ENCODE results near the gene ACE. TPM values are rescaled to one million over a fixed set of nuclear protein-coding genes. Genes with fewer than 3 reads are reported as not detected.

The ACE gene
- total and polyA plus RNA-seq, 2 donors from 2014 or later = 4.3 to 12.9 TPM

- no peak for DNase-seq
- TF ChIP-seq CTCF (IDR thresholded peaks at IDR 0.05; ENCODE audit: borderline replicate concordance, extremely low read depth, insufficient read depth) = no peak
Measured at GRCh38 chr17:63546308-63547082, 69.6 kb downstream of the ACE start.

GRCh38 chr17:63547083-63547523 lies 70.2 kb downstream of the ACE start:
- no peak for TF ChIP-seq CTCF (IDR thresholded peaks at IDR 0.05; ENCODE audit: borderline replicate concordance, extremely low read depth, insufficient read depth)
- FAIRE-seq (no peak), DNase-seq (no peak)
- no peak overlapping the region for H3K27ac ChIP-seq (ENCODE audit: low read depth in 2 of 2, low read length in 2 of 2)
- intact Hi-C loops (cut with DNase I) = no loop called here
- H3K27me3 ChIP-seq (ENCODE audit: control insufficient read depth, insufficient read depth, low read length) = no peaks in the 10 kb centered on the region
- no peaks in the 10 kb centered on the region for H3K36me3 ChIP-seq (ENCODE audit: control insufficient read depth in 2 of 3, insufficient read depth in 3 of 3, low read length in 3 of 3)
- no peak overlapping the region for H3K4me3 ChIP-seq (ENCODE audit: low read length in 3 of 3)
- no peaks in the 10 kb centered on the region for H3K9me3 ChIP-seq (ENCODE audit: control insufficient read depth in 2 of 3, insufficient read depth in 1 of 3, low read length in 3 of 3)
- no peak overlapping the region for H3K9ac ChIP-seq (ENCODE audit: low read length in 3 of 3)
- H3K4me1 ChIP-seq (ENCODE audit: control insufficient read depth in 2 of 3, insufficient read depth in 2 of 3, low read depth in 1 of 3, low read length in 3 of 3) = peaks cover 0 to 6% (median 4%) of the 10 kb centered on the region in 3 donors

More at GRCh38 chr17:63546308-63547082, 69.6 kb downstream of the ACE start:
- Histone ChIP-seq H3K27me3 (ENCODE audit: control insufficient read depth, insufficient read depth, low read length) (no peaks in the 10 kb centered on the region), H3K9me3 (ENCODE audit: control insufficient read depth in 2 of 3, insufficient read depth in 1 of 3, low read length in 3 of 3) (no peaks in the 10 kb centered on the region), H3K9ac (ENCODE audit: low read length in 3 of 3) (no peak overlapping the region), H3K4me3 (ENCODE audit: low read length in 3 of 3) (no peak overlapping the region), H3K4me1 (ENCODE audit: control insufficient read depth in 2 of 3, insufficient read depth in 2 of 3, low read depth in 1 of 3, low read length in 3 of 3) (peaks cover 0 to 6% (median 4%) of the 10 kb centered on the region in 3 donors), H3K27ac (ENCODE audit: low read depth in 2 of 2, low read length in 2 of 2) (no peak overlapping the region), H3K36me3 (ENCODE audit: control insufficient read depth in 2 of 3, insufficient read depth in 3 of 3, low read length in 3 of 3) (no peaks in the 10 kb centered on the region)
- no peak for FAIRE-seq
- intact Hi-C loops (cut with DNase I) = no loop called here

Other genes with a start within 250 kb of the ACE start
- gene CYB561, start 30.8 kb upstream of the ACE start, total RNA-seq = 51.1 TPM
- gene CYB561, start 30.8 kb upstream of the ACE start, polyA plus RNA-seq (ENCODE audit: insufficient read depth, low read depth, low replicate concordance) = 38.4 TPM
- 0.57 TPM for gene KCNH6, start 46.3 kb downstream of the ACE start, total RNA-seq
- 4.8 TPM for gene KCNH6, start 46.3 kb downstream of the ACE start, polyA plus RNA-seq (ENCODE audit: insufficient read depth, low read depth, low replicate concordance)
- 81.0 TPM for gene DCAF7, start 73.4 kb downstream of the ACE start, total RNA-seq
- gene DCAF7, start 73.4 kb downstream of the ACE start, polyA plus RNA-seq (ENCODE audit: insufficient read depth, low read depth, low replicate concordance) = 19.9 TPM
- 18.4 TPM for gene TACO1, start 123.8 kb downstream of the ACE start, total RNA-seq
- 80.1 TPM for gene TACO1, start 123.8 kb downstream of the ACE start, polyA plus RNA-seq (ENCODE audit: insufficient read depth, low read depth, low replicate concordance)
- 50.5 TPM for gene MAP3K3, start 145.4 kb downstream of the ACE start, total RNA-seq
- 17.4 TPM for gene MAP3K3, start 145.4 kb downstream of the ACE start, polyA plus RNA-seq (ENCODE audit: insufficient read depth, low read depth, low replicate concordance)
- gene LIMD2, start 223.1 kb downstream of the ACE start, total RNA-seq = 32.3 TPM
- gene LIMD2, start 223.1 kb downstream of the ACE start, polyA plus RNA-seq (ENCODE audit: insufficient read depth, low read depth, low replicate concordance) = 11.5 TPM

Measured in kidney (tissue), 14 donors.